Neural progenitor cell (in vitro differentiated cells): Measurements from ENCODE around the gene NRG2.

Experiments used
- CTCF ChIP-seq: fragments of 200-600 bp; sonication (generic); IDR thresholded peaks from 2 replicates; pipeline ENCODE4 v1.5.1; 2017; ENCODE audit warnings: antibody characterized with exemption, mild to moderate bottlenecking
- EZH2 ChIP-seq: fragments of 200-600 bp; sonication (generic); IDR thresholded peaks from 2 replicates; pipeline ENCODE4 v1.6.1; 2017; ENCODE audit warnings: antibody characterized with exemption, mild to moderate bottlenecking, moderate library complexity

- TF ChIP-seq CTCF = no peak
- no peak for TF ChIP-seq EZH2
Observed at GRCh38 chr5:140049713-140050112, 6.6 kb upstream of the NRG2 start.
